ENCODE data around the gene SCARF1. TPM values are rescaled to one million over a fixed set of nuclear protein-coding genes. Genes with fewer than 3 reads are reported as not detected.
"Not testable (repeated sequence)": the region's sequence is repeated elsewhere in the genome, so short reads cannot be mapped to it uniquely, and the experiment has no call there.

Gene SCARF1
- 13.2 TPM for total RNA-seq

GRCh38 chr17:1645207-1646171 lies at the start of gene SCARF1:
TSS of gene SCARF1 (minus strand) at chr17:1645732. CDS start at chr17:1645697, 35 bp downstream.
- DNase-seq (ENCODE audit: low spot score): no peak

DNA sequence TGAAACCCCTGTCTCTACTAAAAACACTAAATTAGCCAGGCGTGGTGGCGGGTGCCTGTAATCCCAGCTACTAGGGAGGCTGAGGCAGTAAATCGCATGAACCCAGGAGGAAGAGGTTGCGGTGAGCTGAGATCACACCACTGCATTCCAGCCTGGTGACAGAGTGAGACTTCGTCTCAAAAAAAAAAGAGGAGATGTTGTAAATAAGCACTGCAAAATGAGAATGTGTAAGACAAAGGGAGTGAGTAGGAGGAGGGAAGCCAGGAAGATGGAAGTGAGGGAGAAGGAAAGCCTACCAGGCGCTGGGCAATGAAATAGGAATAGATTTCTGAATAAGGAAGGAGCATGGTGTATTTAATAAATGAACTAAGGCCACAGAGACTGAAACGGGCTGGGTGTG lies 47.8 kb upstream of the SCARF1 start:
- DNase-seq (ENCODE audit: low spot score): no peak

DNA sequence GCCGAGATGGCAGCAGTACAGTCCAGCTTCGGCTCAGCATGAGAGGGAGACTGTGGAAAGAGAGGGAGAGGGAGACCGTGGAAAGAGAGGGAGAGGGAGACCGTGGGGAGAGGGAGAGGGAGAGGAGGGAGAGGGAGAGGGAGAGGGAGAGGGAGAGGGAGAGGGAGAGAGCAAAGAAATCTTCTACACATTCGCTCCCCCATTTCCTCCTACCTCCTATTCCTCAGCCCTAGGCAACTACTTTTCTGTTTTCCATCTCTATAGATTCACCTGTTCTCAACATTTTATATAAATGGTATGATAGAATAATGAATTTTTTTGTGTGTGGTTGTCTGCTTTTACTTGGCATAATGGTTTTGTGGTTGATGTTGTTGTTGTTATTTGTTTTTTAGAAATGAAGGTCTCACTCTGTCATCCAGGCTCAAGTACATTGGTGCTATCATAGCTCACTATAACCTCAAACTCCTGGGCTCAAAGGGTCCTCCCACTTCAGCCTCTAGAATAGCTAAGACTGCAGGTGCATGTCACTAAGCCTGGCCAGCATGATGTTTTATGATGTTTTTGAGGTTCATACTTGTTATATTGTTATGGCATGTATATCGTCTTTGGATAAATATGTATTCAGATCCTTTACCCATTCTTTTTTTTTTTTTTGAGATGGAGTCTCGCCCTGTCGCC lies 45.2 kb upstream of the SCARF1 start:
- DNase-seq (ENCODE audit: low spot score): no peak

DNA sequence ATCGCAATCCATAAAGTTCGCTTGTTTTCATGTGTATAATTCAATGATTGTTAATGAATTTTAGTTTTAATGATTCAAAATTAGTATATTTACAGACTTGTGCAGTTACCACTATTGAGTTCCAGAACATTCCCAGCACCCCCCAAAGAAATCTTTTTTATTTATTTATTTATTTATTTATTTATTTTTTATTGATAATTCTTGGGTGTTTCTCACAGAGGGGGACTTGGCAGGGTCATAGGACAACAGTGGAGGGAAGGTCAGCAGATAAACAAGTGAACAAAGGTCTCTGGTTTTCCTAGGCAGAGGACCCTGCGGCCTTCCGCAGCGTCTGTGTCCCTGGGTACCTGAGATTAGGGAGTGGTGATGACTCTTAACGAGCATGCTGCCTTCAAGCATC lies 42.9 kb upstream of the SCARF1 start:
- not testable (repeated sequence) for DNase-seq (ENCODE audit: low spot score)

- no peak for DNase-seq (ENCODE audit: low spot score)
These were observed 40.6 kb upstream of the SCARF1 start for GRCh38 chr17:1686086-1686485.

DNA sequence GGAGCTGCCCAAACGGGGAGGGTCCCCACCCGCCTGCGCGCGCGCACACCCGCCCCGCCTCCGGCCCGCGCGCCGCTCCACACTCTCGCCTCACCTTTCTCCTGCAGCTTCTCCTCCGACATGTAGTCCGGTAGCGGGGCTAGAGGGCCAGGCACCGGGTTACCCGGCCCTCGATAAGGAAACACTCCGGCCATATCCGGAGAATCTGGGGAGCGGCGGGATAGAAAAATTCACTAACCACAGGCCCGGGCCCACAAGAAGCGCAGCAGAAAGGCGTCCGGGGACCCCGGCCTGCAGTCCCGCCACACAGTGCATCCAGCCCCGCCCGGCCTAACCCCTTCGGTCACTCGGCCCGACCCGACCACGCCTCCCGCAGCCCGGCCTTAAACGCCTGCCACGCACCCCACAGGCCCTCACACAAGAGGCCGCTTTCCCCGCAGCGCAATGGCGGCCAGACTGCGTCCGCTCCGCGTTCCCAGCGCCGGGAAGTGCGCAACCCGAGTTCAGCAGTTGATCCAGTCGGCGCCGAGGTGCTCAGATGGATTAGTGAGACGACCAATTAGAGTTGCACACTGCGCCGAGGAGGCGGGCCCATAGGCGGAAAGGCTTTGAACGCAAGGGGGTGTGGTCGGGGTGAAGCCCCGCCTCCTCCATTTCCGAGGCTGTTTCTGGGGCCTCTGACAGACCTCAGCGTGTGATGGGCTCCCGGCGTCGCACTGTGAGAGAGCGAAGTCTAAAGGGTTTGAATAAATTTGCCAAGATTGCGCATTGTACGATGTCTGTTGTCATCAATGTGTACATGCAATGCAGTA lies 39.1 kb upstream of the SCARF1 start, which contains the start of gene PRPF8:
Gene PRPF8, minus strand, starts transcription at position 490 of the 812 bp plus-strand sequence. Its CDS starts 296 bp downstream, at position 194.
- peak; percentile 98 for DNase-seq (ENCODE audit: low spot score)

- no peak for DNase-seq (ENCODE audit: low spot score)
These were observed 37.9 kb upstream of the SCARF1 start for GRCh38 chr17:1683459-1683858.

GRCh38 chr17:1676401-1676800 lies 30.9 kb upstream of the SCARF1 start:
- DNase-seq (ENCODE audit: low spot score): no peak

DNA sequence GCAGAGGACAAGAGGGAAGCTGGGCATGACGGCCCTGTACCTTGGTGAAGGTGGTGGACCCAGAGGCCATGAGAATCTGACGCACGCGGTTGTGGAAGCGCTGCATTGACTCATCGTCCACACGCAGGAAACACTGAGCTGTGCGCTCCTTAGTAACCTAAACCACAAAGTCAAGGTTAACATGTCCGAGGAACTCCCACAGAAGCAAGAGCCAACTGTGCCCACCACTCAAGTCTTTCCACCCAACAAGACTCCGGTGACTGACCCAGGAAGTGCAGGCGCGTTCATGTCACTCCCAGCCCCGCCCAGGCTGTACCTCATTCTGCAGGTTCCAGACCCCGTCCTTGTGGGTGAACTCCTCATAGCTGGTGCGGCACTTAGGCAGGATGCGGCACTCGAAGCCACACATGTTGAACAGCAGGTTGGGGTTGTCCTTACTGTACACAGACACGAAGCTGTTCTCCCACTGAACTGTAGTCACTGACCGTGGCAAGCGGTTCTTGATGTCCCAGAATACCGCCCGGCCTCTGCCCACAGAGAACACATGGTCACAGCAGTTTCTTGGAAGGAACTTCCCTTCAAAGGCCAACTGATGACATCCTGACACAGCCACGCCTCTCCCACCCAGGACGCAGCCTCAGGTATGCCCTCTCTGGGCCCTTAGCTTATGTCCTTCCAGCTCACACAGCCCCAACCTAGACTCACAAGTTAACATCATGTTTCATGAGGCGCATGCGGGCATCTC lies 27.7 kb upstream of the SCARF1 start:
- DNase-seq (ENCODE audit: low spot score): no peak

GRCh38 chr17:1663934-1664333 lies 18.4 kb upstream of the SCARF1 start:
- not testable (repeated sequence) for DNase-seq (ENCODE audit: low spot score)

DNA sequence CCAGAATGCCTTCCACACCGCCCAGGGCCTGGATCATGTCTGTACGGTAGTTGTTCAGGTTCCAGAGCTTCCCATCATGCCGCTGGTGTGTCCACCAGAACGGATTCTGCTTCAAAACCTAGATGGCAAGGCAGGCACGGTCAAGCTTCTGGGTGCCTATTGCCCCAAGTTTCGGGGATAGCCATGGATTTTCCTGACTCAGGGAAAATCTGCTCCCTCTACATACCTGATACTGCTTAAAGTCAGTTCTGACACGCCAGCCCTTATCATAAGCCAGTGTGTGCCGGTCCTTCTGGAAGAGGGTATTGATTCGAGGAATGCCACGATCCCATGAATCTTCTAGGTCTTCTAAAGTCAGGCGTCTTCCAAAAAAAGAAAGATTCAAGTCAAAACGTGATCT lies 15.5 kb upstream of the SCARF1 start:
- no peak for DNase-seq (ENCODE audit: low spot score)

GRCh38 chr17:1658100-1658499 lies 12.6 kb upstream of the SCARF1 start:
- DNase-seq (ENCODE audit: low spot score): no peak

DNA sequence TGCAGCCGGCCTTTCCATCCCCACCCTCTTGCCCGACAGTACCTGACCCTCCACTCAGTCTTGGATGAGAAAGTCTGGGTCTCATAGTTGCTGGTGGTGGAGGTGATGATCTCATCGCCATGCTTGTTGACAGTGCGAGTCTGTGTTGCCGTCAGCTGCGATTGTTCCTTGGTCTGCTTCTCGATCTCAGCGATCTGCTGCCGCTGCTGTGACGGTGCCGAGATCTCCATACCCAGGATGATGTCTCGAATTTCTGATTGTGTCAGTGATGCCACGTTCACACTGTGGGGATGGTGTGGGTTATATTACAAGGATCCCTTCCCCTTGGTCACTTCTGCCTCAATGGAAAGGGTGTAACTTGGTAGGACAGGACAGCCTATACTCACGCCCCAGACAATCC lies 8.2 kb upstream of the SCARF1 start:
- DNase-seq (ENCODE audit: low spot score): no peak

DNA sequence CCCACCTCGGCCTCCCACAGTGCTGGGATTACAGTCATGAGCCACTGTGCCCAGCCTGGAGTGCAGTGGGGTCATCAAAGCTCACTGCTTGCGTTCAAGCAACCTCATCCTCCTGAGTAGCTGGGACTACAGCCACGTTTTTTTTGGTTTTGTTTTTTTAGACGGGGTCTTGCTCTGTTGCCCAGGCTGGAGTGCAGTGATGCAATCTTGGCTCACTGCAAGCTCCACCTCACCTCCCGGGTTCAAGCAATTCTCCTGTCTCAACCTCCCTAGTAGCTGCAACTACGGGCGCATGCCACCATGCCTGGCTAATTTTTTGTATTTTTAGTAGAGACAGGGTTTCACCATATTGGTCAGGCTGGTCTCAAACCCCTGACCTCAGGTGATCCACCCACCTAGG lies 7.3 kb upstream of the SCARF1 start:
- DNase-seq (ENCODE audit: low spot score): not testable (repeated sequence)

DNA sequence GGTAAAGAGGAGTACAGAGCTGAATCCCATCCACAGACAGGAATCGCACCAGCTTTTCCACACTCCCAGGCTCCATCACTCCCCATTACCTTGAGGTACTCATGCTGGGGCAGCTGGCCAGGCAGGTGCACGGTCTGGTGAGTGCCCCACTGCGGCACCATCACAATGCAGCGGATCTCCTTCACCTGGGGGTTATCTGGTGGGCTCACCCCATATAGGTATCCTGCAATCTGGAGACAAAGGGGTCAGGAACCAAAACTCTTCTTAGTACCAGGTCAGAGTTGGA lies 6.0 kb upstream of the SCARF1 start:
- DNase-seq (ENCODE audit: low spot score): no peak

DNA sequence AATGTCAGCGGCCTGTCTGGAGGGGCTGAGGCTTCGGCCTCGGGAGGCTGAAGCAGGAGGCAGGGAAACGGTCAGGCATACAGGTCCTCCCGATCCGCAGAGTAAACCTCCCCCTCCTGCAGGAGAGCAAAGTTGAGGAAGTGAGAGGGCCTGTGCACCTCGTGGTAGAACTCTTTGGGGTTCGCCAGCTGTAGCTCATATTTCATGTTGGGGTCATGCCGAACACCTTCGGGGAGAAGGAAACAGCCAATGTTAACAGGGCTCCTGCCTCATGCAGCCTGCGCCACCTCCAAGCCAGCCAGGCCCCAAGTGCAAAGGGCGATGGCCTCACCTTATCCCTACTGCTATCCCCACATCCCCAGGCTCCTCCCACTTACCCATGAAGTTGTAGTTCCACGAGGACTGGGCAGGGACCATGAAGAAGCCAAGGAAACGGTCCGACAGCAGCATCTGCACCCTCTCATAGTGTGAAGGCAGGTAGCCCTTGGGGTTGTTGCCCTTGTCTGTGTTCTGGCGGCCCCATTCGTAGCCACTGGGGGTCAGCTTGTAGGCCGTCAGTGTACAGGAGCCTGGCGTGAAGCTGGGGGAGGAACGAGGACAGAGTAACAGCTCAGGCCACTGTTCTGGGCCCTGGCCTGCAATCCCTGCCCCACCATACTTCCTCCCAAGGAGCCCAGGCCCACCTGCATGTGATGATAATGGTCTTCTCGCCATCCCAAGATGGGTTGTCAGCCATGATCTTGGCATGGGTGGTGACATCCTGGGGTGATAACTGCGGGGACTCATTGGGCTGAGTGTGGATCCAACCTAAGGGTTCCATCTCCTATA lies 5.4 kb upstream of the SCARF1 start:
- no peak for DNase-seq (ENCODE audit: low spot score)

GRCh38 chr17:1649844-1650501 lies 4.4 kb upstream of the SCARF1 start, which contains the start of gene RILP:
TSS of gene RILP (minus strand) at chr17:1649866. CDS start at chr17:1649804, 62 bp downstream.
- peak; percentile 73 for DNase-seq (ENCODE audit: low spot score)

DNA sequence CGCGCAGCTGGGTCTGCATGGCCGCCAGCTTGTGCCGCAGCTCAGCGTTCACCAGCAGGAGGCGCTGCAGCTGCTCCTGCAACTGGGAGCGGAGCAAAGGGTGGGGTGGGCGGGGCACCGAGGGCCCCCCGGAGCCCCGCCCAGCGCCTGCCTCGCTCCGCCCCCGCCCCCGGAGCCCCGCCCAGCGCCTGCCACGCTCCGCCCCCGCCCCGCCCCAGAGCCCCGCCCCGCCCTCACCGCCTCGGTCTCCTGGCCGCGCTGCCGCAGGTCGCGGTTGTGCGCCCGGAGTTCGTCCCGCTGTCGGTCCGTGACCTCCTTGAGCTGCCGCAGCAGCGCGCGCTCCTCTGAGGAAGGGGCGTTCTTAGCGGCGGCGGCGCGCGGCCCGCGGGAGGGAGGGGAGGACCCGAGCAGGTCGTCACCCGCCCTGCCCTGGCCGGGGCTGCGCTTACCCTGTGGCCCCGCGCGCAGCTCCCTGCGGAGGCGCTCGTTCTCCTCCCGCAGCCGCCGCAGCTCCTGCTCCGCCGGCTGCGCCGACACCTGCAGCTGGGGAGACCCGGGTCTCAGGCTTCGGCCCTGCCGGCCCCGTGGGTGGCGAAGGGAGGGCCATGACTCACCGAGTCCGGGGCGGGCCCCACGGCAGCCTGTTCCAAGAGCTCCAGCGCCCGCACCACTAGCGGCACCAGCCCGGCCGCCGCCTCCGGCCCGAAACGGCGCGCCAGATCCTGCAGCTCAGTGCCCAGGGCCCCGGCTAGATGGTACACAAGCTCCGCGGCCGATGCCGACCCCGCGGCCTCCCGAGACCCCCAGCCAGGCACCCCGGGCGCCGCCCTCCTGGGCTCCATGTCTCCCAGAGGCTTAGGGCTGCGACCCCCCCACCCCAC lies 3.7 kb upstream of the SCARF1 start:
- DNase-seq (ENCODE audit: low spot score): peak; percentile 96
